A549 (cell line): ENCODE data around the gene CCDC188. TPM values are rescaled to one million over a fixed set of nuclear protein-coding genes. Genes with fewer than 3 reads are reported as not detected.

Source experiments
- ATAC-seq, 2 experiments: fragments of 200-7000 bp in 1 of 2; fragments of >200 bp in 1 of 2; cut with Nextera tagmentation in 1 of 2; cut with Tn5 transposase in 1 of 2; 3 replicates each; pipeline versions ENCODE4 v1.8.0 to v1.9.1; 2018 to 2020; ENCODE audit warnings: mild to moderate bottlenecking in 1 of 2, moderate library complexity in 1 of 2
- CTCF ChIA-PET: fragments of 300-600 bp; sonication (Branson Sonifier 250); formaldehyde crosslinking; extraction: SDS; loops from one replicate; lab custom pipeline; 2021; ENCODE audit warnings: antibody characterized with exemption, inconsistent platforms; lab: Yijun Ruan, JAX
- POLR2A ChIA-PET: fragments of 350-600 bp; formaldehyde crosslinking; extraction: SDS; loops from one replicate; lab custom pipeline; 2021; ENCODE audit warnings: antibody characterized with exemption, inconsistent platforms; lab: Yijun Ruan, JAX
- DNase-seq, 2 experiments: peaks; one replicate each; pipeline versions ENCODE4 v3.0.0 to v3.0.0-alpha.2; 2011 to 2016; ENCODE audit warnings: low read depth in 1 of 2, low spot score in 1 of 2
- FAIRE-seq: peaks from 2 replicates; lab custom pipeline; 2011; peaks lifted over from hg19 to GRCh38; lab: Jason Lieb, UNC
- H3K27ac ChIP-seq, 2 experiments: fragments of >200 bp; sonication (Bioruptor Twin); formaldehyde crosslinking; 3 replicates each; pipeline ENCODE4 v1.5.1; 2016 to 2017
- H3K4me1 ChIP-seq: fragments of >200 bp; sonication (Bioruptor Twin); formaldehyde crosslinking; 3 replicates; pipeline ENCODE4 v1.6.1; 2016
- H3K4me2 ChIP-seq: fragments of >200 bp; sonication (Bioruptor Twin); formaldehyde crosslinking; 3 replicates; pipeline ENCODE4 v1.6.1; 2016
- H3K4me3 ChIP-seq: fragments of >200 bp; sonication (Bioruptor Twin); formaldehyde crosslinking; 3 replicates; pipeline ENCODE4 v1.5.1; 2016
- H3K9me3 ChIP-seq: fragments of >200 bp; sonication (Bioruptor Twin); formaldehyde crosslinking; 3 replicates; pipeline ENCODE4 v1.6.1; 2016
- CBX2 ChIP-seq: fragments of 200-600 bp; sonication (generic); IDR thresholded peaks from 2 replicates; pipeline ENCODE4 v1.6.1; 2016; ENCODE audit warnings: low read depth, mild to moderate bottlenecking, borderline replicate concordance
- CBX8 ChIP-seq: fragments of 200-600 bp; sonication (generic); IDR thresholded peaks from 2 replicates; pipeline ENCODE4 v1.6.1; 2016
- EHMT2 ChIP-seq: fragments of 200-600 bp; sonication (generic); IDR thresholded peaks from 2 replicates; pipeline ENCODE4 v1.6.1; 2016; ENCODE audit warnings: antibody characterized with exemption, low read depth, mild to moderate bottlenecking, moderate library complexity
- FOSB ChIP-seq: fragments of 250-450 bp; sonication (Bioruptor Pico); IDR thresholded peaks from 2 replicates; pipeline ENCODE4 v1.5.0; 2020; ENCODE audit warnings: mild to moderate bottlenecking, moderate library complexity
- HDAC2 ChIP-seq: fragments of 200-600 bp; sonication (generic); IDR thresholded peaks from 2 replicates; pipeline ENCODE4 v1.6.1; 2016
- HEYL ChIP-seq: fragments of 250-450 bp; sonication (Bioruptor Pico); IDR thresholded peaks from 2 replicates; pipeline ENCODE4 v1.8.0; 2021; ENCODE audit warnings: mild to moderate bottlenecking, moderate library complexity
- HOXB13 ChIP-seq: fragments of 250-450 bp; sonication (Bioruptor Pico); IDR thresholded peaks from 2 replicates; pipeline ENCODE4 v1.5.0; 2020; ENCODE audit warnings: low read depth, mild to moderate bottlenecking, moderate library complexity
- JUN ChIP-seq, 2 experiments: fragments of >200 bp; sonication (Bioruptor Twin); formaldehyde crosslinking; IDR thresholded peaks; 2 replicates in 1 of 2; 3 replicates in 1 of 2; pipeline ENCODE4 v1.6.1; 2016 to 2017
- JUNB ChIP-seq: fragments of >200 bp; sonication (Bioruptor Twin); formaldehyde crosslinking; IDR thresholded peaks from 2 replicates; pipeline ENCODE4 v1.6.1; 2016
- MAZ ChIP-seq: fragments of 150-350 bp; IDR thresholded peaks from 2 replicates; pipeline ENCODE4 v1.6.1; 2014; ENCODE audit warnings: antibody characterized with exemption, low read depth, low read length, borderline replicate concordance
- NFE2L2 ChIP-seq: fragments of 150-350 bp; conservative IDR thresholded peaks from 2 replicates; pipeline ENCODE4 v1.6.1; 2014; ENCODE audit warnings: low read length
- NR3C1 ChIP-seq: fragments of >200 bp; sonication (Bioruptor Twin); formaldehyde crosslinking; IDR thresholded peaks from 3 replicates; pipeline ENCODE4 v1.6.1; 2017
- RAD21 ChIP-seq, 2 experiments: fragments of >200 bp in 1 of 2; sonication (Bioruptor Twin) in 1 of 2; formaldehyde crosslinking in 1 of 2; IDR thresholded peaks in 1 of 2; conservative IDR thresholded peaks in 1 of 2; 2 replicates in 1 of 2; 3 replicates in 1 of 2; pipeline ENCODE4 v1.6.1; 2012 to 2018; ENCODE audit warnings: inconsistent platforms in 1 of 2
- RFX5 ChIP-seq: fragments of 450-650 bp; IDR thresholded peaks from 2 replicates; pipeline ENCODE4 v1.7.1; 2014; ENCODE audit warnings: antibody characterized with exemption, mild to moderate bottlenecking, moderate library complexity
- RNF2 ChIP-seq: fragments of 200-600 bp; sonication (generic); IDR thresholded peaks from 2 replicates; pipeline ENCODE4 v1.6.1; 2016; ENCODE audit warnings: low read depth, mild to moderate bottlenecking, antibody characterized with exemption, moderate library complexity, borderline replicate concordance
- SMC3 ChIP-seq: fragments of >200 bp; sonication (Bioruptor Twin); formaldehyde crosslinking; IDR thresholded peaks from 3 replicates; pipeline ENCODE4 v1.6.1; 2018; ENCODE audit warnings: inconsistent platforms
- TP53 ChIP-seq: fragments of 250-450 bp; sonication (Bioruptor Pico); IDR thresholded peaks from 2 replicates; pipeline ENCODE4 v1.5.0; 2021; ENCODE audit warnings: mild to moderate bottlenecking, moderate library complexity
- ZC3H11A ChIP-seq: fragments of 450-650 bp; IDR thresholded peaks from 2 replicates; pipeline ENCODE4 v1.6.1; 2014; ENCODE audit warnings: antibody characterized with exemption, mild to moderate bottlenecking
- ZFP36 ChIP-seq: fragments of 450-650 bp; IDR thresholded peaks from 2 replicates; pipeline ENCODE4 v1.6.1; 2014; ENCODE audit warnings: borderline replicate concordance; ENCODE audit not compliant: partially characterized antibody
- ZNF302 ChIP-seq: fragments of 250-450 bp; sonication (Bioruptor Pico); IDR thresholded peaks from 2 replicates; pipeline ENCODE4 v1.9.0; 2021; ENCODE audit warnings: inconsistent platforms, mild to moderate bottlenecking, moderate library complexity
- WGBS: methylation state at CpG from one replicate; pipeline ENCODE4 v1.1.6; 2017; ENCODE audit errors: missing lambda C conversion rate; 5-methylcytosine and 5-hydroxymethylcytosine counted together
- polyA plus RNA-seq, 4 experiments: library from polyadenylated mRNA; depleted of rRNA in 3 of 4; stranded (reverse); fragments of >200 nt; fragmentation: RNase III in 1 of 4; extraction: RNeasy Plus Mini Kit Qiagen cat#74134 plus additional on column Dnase treatment in 1 of 4; gene quantifications; 2 replicates in 3 of 4; 3 replicates in 1 of 4; pipeline ENCODE4 v1.2.3, GENCODE V29; 2011 to 2017
- TF ChIP-seq, protein P1 (sequence below): fragments of >200 bp; sonication (Bioruptor Twin); formaldehyde crosslinking; IDR thresholded peaks from 2 replicates; pipeline ENCODE4 v1.6.1; 2016
- TF ChIP-seq, protein P2 (sequence below): fragments of >200 bp; sonication (Bioruptor Twin); formaldehyde crosslinking; IDR thresholded peaks from 3 replicates; pipeline ENCODE4 v1.6.1; 2016

CCDC188 gene
- polyA plus RNA-seq, 2 of the 4 experiments (the other 2 are of a cell fraction), result not detected

DNA sequence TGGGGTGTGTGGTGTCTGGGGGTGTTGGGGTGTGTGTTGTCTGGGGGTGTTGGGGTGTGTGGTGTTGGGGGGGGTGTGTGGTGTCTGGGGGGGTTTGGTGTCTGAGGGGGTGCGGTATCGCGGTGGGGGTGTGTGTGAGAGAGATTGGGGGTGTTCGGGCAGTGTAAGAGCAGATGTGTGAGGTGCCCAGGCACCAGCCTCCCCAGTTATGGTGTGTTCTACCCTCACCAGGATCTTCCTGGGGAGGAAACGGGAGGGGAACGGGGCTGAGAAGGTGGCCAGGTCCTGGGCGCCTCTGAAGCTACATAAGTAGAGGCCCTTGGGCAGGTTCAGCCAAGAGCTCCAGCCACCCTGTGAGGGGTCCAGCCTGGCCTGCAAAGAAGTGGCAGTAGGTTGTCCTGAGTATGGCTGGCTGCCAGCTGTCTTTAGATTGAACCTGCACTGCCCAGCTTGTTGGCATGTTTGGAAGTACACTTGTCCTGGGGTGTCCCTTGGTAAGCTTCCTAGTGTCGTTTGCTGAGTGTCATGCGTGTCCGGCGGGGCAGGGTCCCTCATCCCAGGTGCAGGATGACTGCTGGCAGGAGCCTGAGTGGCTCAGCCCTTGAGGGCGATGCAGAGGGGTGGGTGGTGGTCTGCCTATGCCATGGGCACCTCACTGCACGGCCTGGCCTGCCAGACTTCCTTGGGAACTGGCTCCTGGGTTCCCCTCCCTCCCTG is 27.3 kb downstream of the CCDC188 start:
- ChIA-PET CTCF (interaction anchor here (0.6 kb wide), 1 partner anchor 13 kb away, joined by 3 read pairs; no protein-coding TSS in a partner anchor), POLR2A (no interaction called here)
- H3K4me1 ChIP-seq, result peaks cover 15% of the 10 kb centered on the region
- H3K27ac ChIP-seq, result no peak overlapping the region
- no peak for TF ChIP-seq HDAC2
- TF ChIP-seq HOXB13 (CRISPR knock-in tag), result no peak
- TF ChIP-seq, protein P1, sequence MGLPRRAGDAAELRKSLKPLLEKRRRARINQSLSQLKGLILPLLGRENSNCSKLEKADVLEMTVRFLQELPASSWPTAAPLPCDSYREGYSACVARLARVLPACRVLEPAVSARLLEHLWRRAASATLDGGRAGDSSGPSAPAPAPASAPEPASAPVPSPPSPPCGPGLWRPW, result no peak
- TF ChIP-seq MAZ, result no peak
- no peak for TF ChIP-seq JUN (IDR thresholded peaks at IDR 0.05)
- TF ChIP-seq SMC3, result no peak
- TF ChIP-seq ZC3H11A, result no peak
- TF ChIP-seq RAD21 (conservative IDR thresholded peaks at IDR 0.05 in 1 of 2, IDR thresholded peaks at IDR 0.05 in 1 of 2), result no peak
- no peak for TF ChIP-seq NR3C1
- TF ChIP-seq CBX8, result no peak
- no peaks in the 10 kb centered on the region for H3K9me3 ChIP-seq
- no peak overlapping the region for H3K4me2 ChIP-seq
- WGBS, result 91% methylated on average over 7 of the region's 13 CpGs
- FAIRE-seq (no peak), ATAC-seq (no peak), DNase-seq (no peak)
- no peak overlapping the region for H3K4me3 ChIP-seq

DNA sequence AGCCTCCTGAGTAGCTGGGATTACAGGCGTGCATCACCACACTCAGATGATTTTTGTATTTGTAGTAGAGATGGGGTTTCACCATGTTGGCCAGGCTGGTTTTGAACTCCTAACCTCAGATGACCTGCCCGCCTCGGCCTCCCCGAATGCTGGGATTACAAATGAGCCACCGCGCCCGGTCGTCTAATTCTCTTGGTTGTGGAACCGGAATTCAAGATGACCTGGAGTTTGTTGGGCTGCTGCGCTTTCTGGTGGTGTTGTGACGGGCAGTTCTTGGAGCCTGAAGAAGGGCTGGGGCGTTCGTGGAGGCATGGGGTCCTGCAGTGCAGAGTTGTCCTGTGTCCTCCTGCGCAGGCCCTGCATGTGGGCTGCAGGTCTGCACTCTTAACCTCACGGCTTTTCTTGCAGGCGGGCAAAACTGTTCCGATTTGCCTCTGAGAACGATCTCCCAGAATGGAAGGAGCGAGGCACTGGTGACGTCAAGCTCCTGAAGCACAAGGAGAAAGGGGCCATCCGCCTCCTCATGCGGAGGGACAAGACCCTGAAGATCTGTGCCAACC is 28.9 kb downstream of the CCDC188 start:
- DNase-seq, result no peak
- TF ChIP-seq NFE2L2 (no peak), RNF2 (no peak), ZNF302 (no peak), JUNB (no peak)
- FAIRE-seq, result no peak
- Histone ChIP-seq H3K4me2 (no peak overlapping the region), H3K4me1 (peaks cover 15% of the 10 kb centered on the region), H3K9me3 (no peaks in the 10 kb centered on the region), H3K27ac (no peak overlapping the region), H3K4me3 (no peak overlapping the region)
- 97% methylated on average over 15 of the region's 22 CpGs for WGBS
- ATAC-seq, result no peak
- ChIA-PET CTCF (interaction anchor here (1.1 to 1.3 kb wide), 2 partner anchors 23 to 34 kb away, joined by 3 read pairs; no protein-coding TSS in a partner anchor), POLR2A (no interaction called here)

DNA sequence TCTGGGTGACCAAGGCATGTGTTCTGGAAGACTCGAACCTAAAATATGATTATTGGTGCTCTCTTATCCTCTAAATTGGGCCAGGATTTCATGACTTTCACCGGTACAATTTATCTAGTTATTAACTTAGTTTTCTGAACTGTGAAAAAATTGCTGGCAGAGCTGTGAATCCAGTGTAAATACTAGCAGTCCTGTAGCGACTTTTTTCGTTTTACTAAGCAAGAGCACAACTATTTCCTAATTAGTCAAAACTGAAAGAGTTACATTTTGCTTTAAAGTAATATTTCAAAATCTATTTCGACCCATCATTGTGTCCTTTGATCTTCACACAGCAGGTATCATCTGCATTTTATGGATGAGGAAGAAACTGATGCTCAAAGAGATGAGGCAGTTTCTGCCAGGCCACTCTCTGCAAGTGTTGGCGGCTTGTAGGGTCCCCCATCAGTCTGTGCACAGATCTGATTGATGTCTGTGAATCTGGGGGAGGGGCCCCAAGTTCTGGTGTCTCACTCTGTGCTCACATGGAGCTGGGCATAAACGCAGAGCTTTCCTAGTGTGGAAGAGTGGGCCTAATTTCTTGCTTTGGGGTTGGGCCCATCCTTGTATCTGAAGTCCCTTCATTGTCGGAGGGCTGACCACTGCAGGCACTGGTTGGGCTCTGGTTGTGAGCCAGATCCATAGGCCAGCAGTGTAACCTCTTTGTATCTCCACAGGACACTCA is 32.4 kb downstream of the CCDC188 start:
- POLR2A ChIA-PET, result no interaction called here
- no peak for ATAC-seq

More for the DNA sequence above, 32.4 kb downstream of the CCDC188 start:
- CTCF ChIA-PET, result no interaction called here
- Histone ChIP-seq H3K9me3 (no peaks in the 10 kb centered on the region), H3K27ac (peak overlapping the region; percentile 90 to 100), H3K4me3 (peak overlapping the region; percentile 60)
- no peak for TF ChIP-seq RFX5
- no peak for TF ChIP-seq ZFP36
- TF ChIP-seq HOXB13 (CRISPR knock-in tag), result no peak
- TF ChIP-seq, protein P2, sequence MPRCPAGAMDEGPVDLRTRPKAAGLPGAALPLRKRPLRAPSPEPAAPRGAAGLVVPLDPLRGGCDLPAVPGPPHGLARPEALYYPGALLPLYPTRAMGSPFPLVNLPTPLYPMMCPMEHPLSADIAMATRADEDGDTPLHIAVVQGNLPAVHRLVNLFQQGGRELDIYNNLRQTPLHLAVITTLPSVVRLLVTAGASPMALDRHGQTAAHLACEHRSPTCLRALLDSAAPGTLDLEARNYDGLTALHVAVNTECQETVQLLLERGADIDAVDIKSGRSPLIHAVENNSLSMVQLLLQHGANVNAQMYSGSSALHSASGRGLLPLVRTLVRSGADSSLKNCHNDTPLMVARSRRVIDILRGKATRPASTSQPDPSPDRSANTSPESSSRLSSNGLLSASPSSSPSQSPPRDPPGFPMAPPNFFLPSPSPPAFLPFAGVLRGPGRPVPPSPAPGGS, result no peak
- no peak for TF ChIP-seq HEYL (CRISPR knock-in tag)
- TF ChIP-seq, protein P1, result no peak
- TF ChIP-seq CBX2, result no peak
- no peak for TF ChIP-seq TP53
- TF ChIP-seq FOSB (CRISPR knock-in tag), result no peak
- no peak for TF ChIP-seq EHMT2
- TF ChIP-seq, all 56 proteins: peak for 0
- DNase-seq (no peak), FAIRE-seq (no peak)
- Histone ChIP-seq H3K4me1 (peaks cover 22% of the 10 kb centered on the region), H3K4me2 (peak overlapping the region; percentile 96)
- WGBS, result 16% methylated on average over 8 of the region's 8 CpGs
